Natural killer cell (primary cell): ENCODE measurements around the gene ABCC2. TPM values are rescaled to one million over a fixed set of nuclear protein-coding genes. Genes with fewer than 3 reads are reported as not detected.

Experiments used
- ATAC-seq, 3 donors: fragments of 150-1000 bp in 2 of 3; fragments of 200-7000 bp in 1 of 3; cut with Tn5 transposase; 1 replicate in 1 of 3; 2 replicates in 2 of 3; pipeline ENCODE4 v1.10.0; 2021; ENCODE audit warnings: mild to moderate bottlenecking in 2 of 3, moderate library complexity in 2 of 3
- DNase-seq, 2 donors: peaks; one replicate each; pipeline versions ENCODE4 v3.0.0 to v3.0.0-alpha.2; 2013 to 2021; ENCODE audit warnings: mixed read lengths in 1 of 2
- H3K27ac ChIP-seq: one replicate; pipeline ENCODE4 v1.5.1; 2013; ENCODE audit warnings: mild to moderate bottlenecking, low read length
- H3K27me3 ChIP-seq: one replicate; pipeline ENCODE4 v1.6.1; 2013; ENCODE audit warnings: low read length; ENCODE audit not compliant: control insufficient read depth, insufficient read depth
- H3K36me3 ChIP-seq: one replicate; pipeline ENCODE4 v1.6.1; 2013; ENCODE audit warnings: low read length; ENCODE audit not compliant: control insufficient read depth, insufficient read depth
- H3K4me1 ChIP-seq: one replicate; pipeline ENCODE4 v1.6.1; 2013; ENCODE audit warnings: low read length; ENCODE audit not compliant: control insufficient read depth, insufficient read depth
- H3K4me3 ChIP-seq: one replicate; pipeline ENCODE4 v1.5.1; 2013; ENCODE audit warnings: low read length
- H3K9me3 ChIP-seq: one replicate; pipeline ENCODE4 v1.6.1; 2013; ENCODE audit warnings: low read length; ENCODE audit not compliant: control insufficient read depth, insufficient read depth
- H3K27ac Mint-ChIP-seq, 2 donors: one replicate each; pipeline ENCODE4 v1.8.0; 2022; ENCODE audit warnings: mild to moderate bottlenecking in 2 of 2, mixed read lengths in 2 of 2, moderate library complexity in 1 of 2
- H3K27me3 Mint-ChIP-seq, 2 donors: one replicate each; pipeline ENCODE4 v1.8.0; 2022; ENCODE audit warnings: low read depth in 2 of 2, mixed read lengths in 2 of 2
- H3K36me3 Mint-ChIP-seq: one replicate; pipeline ENCODE4 v1.8.0; 2022; ENCODE audit warnings: mixed read lengths
- H3K4me1 Mint-ChIP-seq, 2 donors: one replicate each; pipeline ENCODE4 v1.8.0; 2022; ENCODE audit warnings: mixed read lengths in 2 of 2
- H3K4me3 Mint-ChIP-seq: one replicate; pipeline ENCODE4 v1.8.0; 2022; ENCODE audit warnings: mild to moderate bottlenecking, moderate library complexity, mixed read lengths
- H3K9me3 Mint-ChIP-seq, 2 donors: one replicate each; pipeline ENCODE4 v1.8.0; 2022; ENCODE audit warnings: mixed read lengths in 2 of 2
- CTCF ChIP-seq: fragments of 200-600 bp; IDR thresholded peaks from one replicate; pipeline ENCODE4 v1.8.0; 2022; ENCODE audit warnings: antibody characterized with exemption
- WGBS: methylation state at CpG from one replicate; pipeline ENCODE4 v1.1.7; 2013; ENCODE audit warnings: missing lambda C conversion rate; ENCODE audit not compliant: insufficient coverage; 5-methylcytosine and 5-hydroxymethylcytosine counted together
- intact Hi-C: fragments of 100-400 bp; cut with micrococcal nuclease; formaldehyde crosslinking; loops from one replicate; pipeline ENCODE4 v1.14.2; 2022
- total RNA-seq, 4 donors: library from RNA; stranded (reverse); fragments of 120-200 nt in 1 of 4; gene quantifications; one replicate each; pipeline versions ENCODE4 v1.2.3 to v1.2.4, GENCODE V29; 2013 to 2022

Gene ABCC2
- total RNA-seq, 3 donors from 2014 or later (not counting 1 experiment from before 2014, with no cell fraction given), result 1.3 to 3.4 (median 2.7) TPM

- no peak overlapping the region for H3K4me3 ChIP-seq
- TF ChIP-seq CTCF, result no peak
- no peak overlapping the region for H3K27ac ChIP-seq
- WGBS, result 96% methylated on average over 3 of the region's 3 CpGs
- DNase-seq, result no peak
- H3K36me3 ChIP-seq, result no peaks in the 10 kb centered on the region
- H3K4me1 ChIP-seq, result no peaks in the 10 kb centered on the region
- H3K27me3 ChIP-seq, result no peaks in the 10 kb centered on the region
- no peaks in the 10 kb centered on the region for H3K9me3 Mint-ChIP-seq
- H3K9me3 ChIP-seq, result no peaks in the 10 kb centered on the region
- H3K4me3 Mint-ChIP-seq, result no peak overlapping the region
- intact Hi-C loops, result no loop called here
- no peaks in the 10 kb centered on the region for H3K27me3 Mint-ChIP-seq
- H3K4me1 Mint-ChIP-seq, result no peaks in the 10 kb centered on the region
- no peaks in the 10 kb centered on the region for H3K36me3 Mint-ChIP-seq
- no peak for ATAC-seq
- H3K27ac Mint-ChIP-seq, result no peak overlapping the region
These were observed 9.4 kb downstream of the ABCC2 start for GRCh38 chr10:99791831-99792230.

- H3K4me3 Mint-ChIP-seq, result no peak overlapping the region
- Histone ChIP-seq H3K9me3 (no peaks in the 10 kb centered on the region), H3K4me3 (no peak overlapping the region), H3K27ac (no peak overlapping the region), H3K36me3 (no peaks in the 10 kb centered on the region), H3K4me1 (no peaks in the 10 kb centered on the region), H3K27me3 (no peaks in the 10 kb centered on the region)
- intact Hi-C loops, result no loop called here
- H3K4me1 Mint-ChIP-seq, result no peaks in the 10 kb centered on the region
- H3K36me3 Mint-ChIP-seq, result no peaks in the 10 kb centered on the region
- ATAC-seq (no peak), DNase-seq (no peak)
- TF ChIP-seq CTCF, result no peak
- no peaks in the 10 kb centered on the region for H3K9me3 Mint-ChIP-seq
- no peak overlapping the region for H3K27ac Mint-ChIP-seq
- 88% methylated on average over 2 of the region's 4 CpGs for WGBS
- H3K27me3 Mint-ChIP-seq, result peaks cover 0 to 3% of the 10 kb centered on the region in 2 donors
These were observed 11.4 kb downstream of the ABCC2 start for GRCh38 chr10:99793819-99794218.

- Histone ChIP-seq H3K4me3 (no peak overlapping the region), H3K27me3 (no peaks in the 10 kb centered on the region), H3K9me3 (no peaks in the 10 kb centered on the region), H3K4me1 (no peaks in the 10 kb centered on the region), H3K36me3 (no peaks in the 10 kb centered on the region), H3K27ac (no peak overlapping the region)
- H3K27ac Mint-ChIP-seq, result no peak overlapping the region
- H3K4me1 Mint-ChIP-seq, result no peaks in the 10 kb centered on the region
- 95% methylated on average over 6 of the region's 6 CpGs for WGBS
- H3K4me3 Mint-ChIP-seq, result no peak overlapping the region
- no peak for TF ChIP-seq CTCF
- ATAC-seq (no peak), DNase-seq (no peak)
- H3K9me3 Mint-ChIP-seq, result no peaks in the 10 kb centered on the region
- intact Hi-C loops, result no loop called here
- no peaks in the 10 kb centered on the region for H3K36me3 Mint-ChIP-seq
- H3K27me3 Mint-ChIP-seq, result peaks cover 0 to 3% of the 10 kb centered on the region in 2 donors
These were observed 14.5 kb downstream of the ABCC2 start for GRCh38 chr10:99796928-99797327.

GRCh38 chr10:99798031-99798430 lies 15.6 kb downstream of the ABCC2 start:
- no peaks in the 10 kb centered on the region for H3K27me3 ChIP-seq
- Mint-ChIP-seq H3K36me3 (no peaks in the 10 kb centered on the region), H3K4me3 (no peak overlapping the region), H3K27ac (no peak overlapping the region), H3K9me3 (no peaks in the 10 kb centered on the region), H3K27me3 (peaks cover 0 to 3% of the 10 kb centered on the region in 2 donors), H3K4me1 (no peaks in the 10 kb centered on the region)
- no peaks in the 10 kb centered on the region for H3K36me3 ChIP-seq
- no peak overlapping the region for H3K4me3 ChIP-seq
- no peaks in the 10 kb centered on the region for H3K4me1 ChIP-seq
- no peak for ATAC-seq
- DNase-seq, result no peak
- no peak for TF ChIP-seq CTCF
- no peak overlapping the region for H3K27ac ChIP-seq
- no peaks in the 10 kb centered on the region for H3K9me3 ChIP-seq
- intact Hi-C loops, result no loop called here
- 94% methylated on average over 4 of the region's 4 CpGs for WGBS
